Neural cell (in vitro differentiated cells): ENCODE measurements around the gene PIGA. TPM values are rescaled to one million over a fixed set of nuclear protein-coding genes. Genes with fewer than 3 reads are reported as not detected.

ENCODE experiments used
- H2AFZ ChIP-seq: fragments of 200-600, 300-800 bp; sonication (generic), shearing (Covaris generic); 2 replicates; pipeline ENCODE4 v1.6.0; 2014; ENCODE audit warnings: low read depth, mild to moderate bottlenecking, antibody characterized with exemption, low read length, moderate library complexity
- H3F3A ChIP-seq: fragments of 200-600 bp; shearing (Covaris generic); 2 replicates; pipeline ENCODE4 v1.6.1; 2016; ENCODE audit warnings: mild to moderate bottlenecking, moderate library complexity, mixed read lengths, antibody characterized with exemption, low read length; ENCODE audit not compliant: insufficient read depth, poor library complexity, severe bottlenecking
- H3K27ac ChIP-seq: fragments of 200-600, 300-800 bp; sonication (generic), shearing (Covaris generic); 2 replicates; pipeline ENCODE4 v1.5.1; 2014; ENCODE audit warnings: mild to moderate bottlenecking, low read length, moderate library complexity
- H3K27me3 ChIP-seq: fragments of 300-800, 200-600 bp; sonication (generic), shearing (Covaris generic); 2 replicates; pipeline ENCODE4 v1.6.0; 2014; ENCODE audit warnings: mild to moderate bottlenecking, low read depth, low read length, moderate library complexity; ENCODE audit not compliant: insufficient read depth
- H3K36me3 ChIP-seq: fragments of 300-800, 200-600 bp; sonication (generic), shearing (Covaris generic); 2 replicates; pipeline ENCODE4 v1.5.1; 2014; ENCODE audit warnings: mild to moderate bottlenecking, antibody characterized with exemption, low read length, moderate library complexity; ENCODE audit not compliant: insufficient read depth
- H3K4me2 ChIP-seq: fragments of 300-800, 200-600 bp; sonication (generic), shearing (Covaris generic); 2 replicates; pipeline ENCODE4 v1.6.0; 2014; ENCODE audit warnings: mild to moderate bottlenecking, low read length
- H3K4me3 ChIP-seq: fragments of 300-800, 200-600 bp; sonication (generic), shearing (Covaris generic); 2 replicates; pipeline ENCODE4 v1.5.1; 2014; ENCODE audit warnings: mild to moderate bottlenecking, low read length, moderate library complexity
- H3K79me2 ChIP-seq: fragments of 200-600 bp; shearing (Covaris generic); replicated peaks from 2 replicates; pipeline ENCODE4 v1.6.0; 2014; ENCODE audit warnings: mild to moderate bottlenecking, low read length, moderate library complexity; ENCODE audit not compliant: insufficient read depth
- H3K9ac ChIP-seq: fragments of 300-800, 200-600 bp; sonication (generic), shearing (Covaris generic); 2 replicates; pipeline ENCODE4 v1.6.1; 2016; ENCODE audit warnings: mild to moderate bottlenecking, low read length, mixed read lengths
- H3K9me2 ChIP-seq: fragments of 200-600 bp; shearing (Covaris generic); 2 replicates; pipeline ENCODE4 v1.6.1; 2016; ENCODE audit warnings: mild to moderate bottlenecking, low read length, mixed read lengths; ENCODE audit not compliant: insufficient read depth
- H3K9me3 ChIP-seq: fragments of 200-600, 300-800 bp; sonication (generic), shearing (Covaris generic); 2 replicates; pipeline ENCODE4 v1.6.1; 2016; ENCODE audit warnings: mild to moderate bottlenecking, mixed run types, low read length, moderate library complexity, mixed read lengths
- H4K20me1 ChIP-seq: fragments of 200-600 bp; shearing (Covaris generic); 2 replicates; pipeline ENCODE4 v1.6.1; 2016; ENCODE audit warnings: mild to moderate bottlenecking, mixed run types; ENCODE audit not compliant: insufficient read depth
- CTCF ChIP-seq: fragments of 450-650 bp; IDR thresholded peaks from 2 replicates; pipeline ENCODE4 v1.5.1; 2014; ENCODE audit warnings: antibody characterized with exemption, mild to moderate bottlenecking, moderate library complexity; ENCODE audit not compliant: poor library complexity, severe bottlenecking
- EP300 ChIP-seq: fragments of 450-650 bp; conservative IDR thresholded peaks from 2 replicates; pipeline ENCODE4 v1.6.1; 2014; ENCODE audit warnings: antibody characterized with exemption, mild to moderate bottlenecking, moderate library complexity; ENCODE audit not compliant: poor library complexity, severe bottlenecking
- EZH2 ChIP-seq: fragments of 200-600, 300-800 bp; shearing (Covaris generic), sonication (generic); IDR thresholded peaks from 2 replicates; pipeline ENCODE4 v1.6.1; 2014; ENCODE audit warnings: antibody characterized with exemption, low read length, borderline replicate concordance, mild to moderate bottlenecking; ENCODE audit not compliant: insufficient read depth, poor library complexity, severe bottlenecking
- MXI1 ChIP-seq: fragments of 450-650 bp; conservative IDR thresholded peaks from 2 replicates; pipeline ENCODE4 v1.6.1; 2014; ENCODE audit warnings: antibody characterized with exemption, mild to moderate bottlenecking; ENCODE audit not compliant: poor library complexity, severe bottlenecking
- POLR2AphosphoS5 ChIP-seq: IDR thresholded peaks from 2 replicates; pipeline ENCODE4 v1.6.1; 2012
- RAD21 ChIP-seq: fragments of 450-650 bp; conservative IDR thresholded peaks from 2 replicates; pipeline ENCODE4 v1.6.1; 2014; ENCODE audit warnings: antibody characterized with exemption, mild to moderate bottlenecking, moderate library complexity
- REST ChIP-seq: IDR thresholded peaks from 2 replicates; pipeline ENCODE4 v1.6.1; 2012; ENCODE audit warnings: borderline replicate concordance
- SMC3 ChIP-seq: fragments of 450-650 bp; conservative IDR thresholded peaks from 2 replicates; pipeline ENCODE4 v1.6.1; 2014; ENCODE audit warnings: antibody characterized with exemption, mild to moderate bottlenecking, moderate library complexity; ENCODE audit not compliant: poor library complexity
- TAF1 ChIP-seq: IDR thresholded peaks from 2 replicates; pipeline ENCODE4 v1.6.1; 2012; ENCODE audit warnings: low read depth
- polyA plus RNA-seq: library from polyadenylated mRNA; depleted of rRNA; stranded (reverse); fragments of >200 nt; gene quantifications from 2 replicates; pipeline ENCODE4 v1.2.3, GENCODE V29; 2014

The PIGA gene
- polyA plus RNA-seq, 1 donor from 2014 or later: 17.5 TPM

DNA sequence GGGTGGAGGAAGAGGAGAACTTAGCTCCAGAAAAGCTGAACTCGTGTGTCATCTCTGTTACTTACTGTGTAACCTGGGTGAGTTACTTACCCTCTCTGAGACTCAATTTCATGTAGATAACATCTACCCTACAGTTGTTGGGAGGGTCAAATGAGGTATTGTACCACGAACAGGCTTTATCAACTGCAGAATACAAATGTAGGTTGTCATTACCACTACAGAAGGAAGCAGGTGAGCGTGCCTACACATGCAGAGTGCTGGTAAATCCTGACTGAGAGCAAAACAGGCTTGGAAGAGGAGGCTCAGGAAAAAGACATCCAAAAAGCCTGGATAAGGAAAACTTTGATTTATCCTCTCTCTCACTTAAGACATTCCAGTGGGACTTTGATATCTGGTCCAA, 7.2 kb downstream of the PIGA start:
- H3K9me3 ChIP-seq: no peaks in the 10 kb centered on the region
- TF ChIP-seq POLR2AphosphoS5 (no peak), RAD21 (no peak)
- H3K79me2 ChIP-seq: no peaks in the 10 kb centered on the region
- no peak overlapping the region for H2AFZ ChIP-seq
- no peak overlapping the region for H3K9ac ChIP-seq
- no peaks in the 10 kb centered on the region for H4K20me1 ChIP-seq
- H3K4me3 ChIP-seq: no peak overlapping the region
- H3F3A ChIP-seq: no peaks in the 10 kb centered on the region
- H3K9me2 ChIP-seq: no peaks in the 10 kb centered on the region
- no peaks in the 10 kb centered on the region for H3K36me3 ChIP-seq
- H3K27me3 ChIP-seq: no peaks in the 10 kb centered on the region
- no peak overlapping the region for H3K27ac ChIP-seq
- H3K4me2 ChIP-seq: no peak overlapping the region

GRCh38 chrX:15322472-15322871, 12.9 kb downstream of the PIGA start:
- Histone ChIP-seq H3K9me2 (no peaks in the 10 kb centered on the region), H3F3A (no peaks in the 10 kb centered on the region), H3K4me2 (no peak overlapping the region), H3K36me3 (peaks cover 5% of the 10 kb centered on the region), H3K4me3 (no peak overlapping the region), H3K9ac (no peak overlapping the region), H3K27me3 (no peaks in the 10 kb centered on the region), H2AFZ (no peak overlapping the region), H4K20me1 (no peaks in the 10 kb centered on the region), H3K27ac (no peak overlapping the region), H3K9me3 (no peaks in the 10 kb centered on the region), H3K79me2 (no peaks in the 10 kb centered on the region)
- TF ChIP-seq TAF1 (no peak), POLR2AphosphoS5 (no peak), CTCF (no peak), MXI1 (no peak), EP300 (no peak), REST (no peak), EZH2 (no peak), RAD21 (no peak), SMC3 (no peak)

DNA sequence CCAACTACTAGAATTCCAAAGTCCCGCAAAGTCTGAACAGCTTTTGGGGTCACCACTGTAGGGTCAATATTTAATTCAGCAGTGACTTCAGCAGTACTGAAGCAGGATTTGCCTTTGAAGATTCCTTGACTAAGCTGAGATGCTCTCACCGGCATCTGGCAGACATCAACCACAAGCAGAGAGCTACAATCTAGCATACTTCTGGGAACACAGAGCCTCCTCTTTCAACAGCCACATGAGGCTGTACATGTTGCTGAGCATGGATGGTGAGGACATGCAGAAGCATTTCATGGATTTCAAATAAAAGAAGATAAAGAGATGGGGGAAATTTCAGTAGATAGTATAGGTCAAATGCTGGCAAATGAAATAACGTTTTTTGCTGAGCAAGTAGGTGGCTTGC, 13.3 kb downstream of the PIGA start:
- Histone ChIP-seq H3K4me2 (no peak overlapping the region), H2AFZ (no peak overlapping the region), H4K20me1 (no peaks in the 10 kb centered on the region), H3K27ac (no peak overlapping the region), H3K27me3 (no peaks in the 10 kb centered on the region), H3K36me3 (peaks cover 5% of the 10 kb centered on the region), H3F3A (no peaks in the 10 kb centered on the region), H3K9me3 (no peaks in the 10 kb centered on the region), H3K79me2 (no peaks in the 10 kb centered on the region), H3K4me3 (no peak overlapping the region), H3K9ac (no peak overlapping the region), H3K9me2 (no peaks in the 10 kb centered on the region)
- TF ChIP-seq RAD21 (no peak), CTCF (no peak), EZH2 (no peak), MXI1 (no peak), TAF1 (no peak), REST (no peak), SMC3 (no peak), POLR2AphosphoS5 (no peak), EP300 (no peak)
